ENCODE data around the gene ABCA1. TPM values are rescaled to one million over a fixed set of nuclear protein-coding genes. Genes with fewer than 3 reads are reported as not detected.

Gene ABCA1
- total and polyA plus RNA-seq, 3 donors from 2014 or later: 8.5 to 57.9 (median 42.0) TPM

DNA sequence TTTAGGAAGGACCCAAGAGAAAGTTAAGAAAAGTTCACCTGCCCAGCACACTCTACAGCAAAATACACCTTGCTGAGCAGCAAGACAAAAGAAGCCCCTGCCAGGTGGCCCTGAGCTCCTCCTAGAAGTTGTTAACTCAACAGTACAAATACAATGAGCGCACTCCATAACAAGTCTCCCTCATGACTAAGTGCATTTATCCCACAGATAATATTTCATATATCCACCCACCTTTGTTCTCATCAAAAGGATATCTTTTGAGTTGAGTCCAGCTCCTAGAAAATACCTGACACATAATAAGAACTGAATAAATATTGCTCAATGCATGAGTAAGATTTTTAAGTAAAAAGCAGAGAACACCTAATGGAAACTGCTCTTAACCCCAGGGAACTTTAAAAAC, 73.3 kb downstream of the ABCA1 start:
- Histone ChIP-seq H3K36me3 (ENCODE audit: low read depth, missing control alignments) (no peaks in the 10 kb centered on the region), H3K4me1 (no peaks in the 10 kb centered on the region), H3K27ac (no peak overlapping the region), H3K27me3 (no peaks in the 10 kb centered on the region), H3K4me3 (no peak overlapping the region), H3K9me3 (no peaks in the 10 kb centered on the region)
- intact Hi-C loops (cut with DNase I; ENCODE audit: low total_unique reads): no loop called here
- TF ChIP-seq, protein P1, sequence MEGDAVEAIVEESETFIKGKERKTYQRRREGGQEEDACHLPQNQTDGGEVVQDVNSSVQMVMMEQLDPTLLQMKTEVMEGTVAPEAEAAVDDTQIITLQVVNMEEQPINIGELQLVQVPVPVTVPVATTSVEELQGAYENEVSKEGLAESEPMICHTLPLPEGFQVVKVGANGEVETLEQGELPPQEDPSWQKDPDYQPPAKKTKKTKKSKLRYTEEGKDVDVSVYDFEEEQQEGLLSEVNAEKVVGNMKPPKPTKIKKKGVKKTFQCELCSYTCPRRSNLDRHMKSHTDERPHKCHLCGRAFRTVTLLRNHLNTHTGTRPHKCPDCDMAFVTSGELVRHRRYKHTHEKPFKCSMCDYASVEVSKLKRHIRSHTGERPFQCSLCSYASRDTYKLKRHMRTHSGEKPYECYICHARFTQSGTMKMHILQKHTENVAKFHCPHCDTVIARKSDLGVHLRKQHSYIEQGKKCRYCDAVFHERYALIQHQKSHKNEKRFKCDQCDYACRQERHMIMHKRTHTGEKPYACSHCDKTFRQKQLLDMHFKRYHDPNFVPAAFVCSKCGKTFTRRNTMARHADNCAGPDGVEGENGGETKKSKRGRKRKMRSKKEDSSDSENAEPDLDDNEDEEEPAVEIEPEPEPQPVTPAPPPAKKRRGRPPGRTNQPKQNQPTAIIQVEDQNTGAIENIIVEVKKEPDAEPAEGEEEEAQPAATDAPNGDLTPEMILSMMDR (IDR thresholded peaks at IDR 0.05): no peak
- no peak for TF ChIP-seq POLR2A (IDR thresholded peaks at IDR 0.05)
- 95 to 97% methylated on average over 1 of the region's 1 CpG for WGBS, 2 donors
- DNase-seq: no peak

DNA sequence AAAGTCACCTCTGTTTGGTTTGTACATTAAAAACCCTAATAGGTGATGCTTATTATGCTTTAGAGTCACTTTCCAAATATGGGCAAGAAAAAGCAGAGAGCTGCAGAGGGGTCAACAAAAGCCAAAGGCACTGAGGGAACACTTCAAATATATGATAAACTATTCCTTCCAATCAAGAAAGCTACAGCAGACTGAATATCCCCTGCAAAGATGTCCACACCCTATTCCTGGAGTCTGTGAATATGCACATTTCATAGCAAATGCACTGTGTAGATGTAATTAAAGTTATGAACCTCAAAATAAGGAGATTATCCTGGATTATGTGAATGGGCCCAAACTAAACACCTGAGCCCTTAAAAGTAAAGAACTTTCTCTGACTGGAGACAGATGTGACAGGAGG, 74.3 kb downstream of the ABCA1 start:
- Histone ChIP-seq H3K36me3 (ENCODE audit: low read depth, missing control alignments) (no peaks in the 10 kb centered on the region), H3K9me3 (no peaks in the 10 kb centered on the region), H3K27ac (no peak overlapping the region), H3K4me3 (no peak overlapping the region), H3K27me3 (no peaks in the 10 kb centered on the region), H3K4me1 (no peaks in the 10 kb centered on the region)
- intact Hi-C loops (cut with DNase I; ENCODE audit: low total_unique reads): no loop called here
- TF ChIP-seq POLR2A (IDR thresholded peaks at IDR 0.05): no peak
- TF ChIP-seq, protein P1 (IDR thresholded peaks at IDR 0.05): no peak
- no peak for DNase-seq

DNA sequence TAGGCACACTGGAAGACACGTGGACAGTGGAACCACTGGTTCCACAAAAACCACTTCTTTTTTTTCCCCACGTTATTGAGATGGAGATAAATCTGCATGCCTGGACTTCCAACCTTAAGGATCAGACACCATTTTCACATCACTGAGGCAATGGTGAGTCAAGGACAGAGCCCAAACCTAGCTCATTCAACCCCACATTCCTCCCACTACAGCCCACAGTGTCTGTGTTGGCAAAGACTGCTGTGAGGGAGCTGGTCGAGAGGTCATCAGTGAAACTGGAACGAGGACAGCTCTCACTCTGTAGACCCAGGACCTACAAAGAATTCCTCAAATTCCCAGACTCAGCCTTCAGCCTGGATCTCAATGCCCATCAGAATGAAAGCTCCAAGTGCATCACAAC, 74.8 kb downstream of the ABCA1 start:
- DNase-seq: no peak
- no peaks in the 10 kb centered on the region for H3K4me1 ChIP-seq
- H3K4me3 ChIP-seq: no peak overlapping the region
- H3K36me3 ChIP-seq (ENCODE audit: low read depth, missing control alignments): no peaks in the 10 kb centered on the region
- TF ChIP-seq POLR2A (IDR thresholded peaks at IDR 0.05): no peak
- TF ChIP-seq, protein P1 (IDR thresholded peaks at IDR 0.05): no peak
- H3K27me3 ChIP-seq: no peaks in the 10 kb centered on the region
- 69 to 73% methylated on average over 4 of the region's 4 CpGs for WGBS, 2 donors
- intact Hi-C loops (cut with DNase I; ENCODE audit: low total_unique reads): no loop called here
- no peaks in the 10 kb centered on the region for H3K9me3 ChIP-seq
- H3K27ac ChIP-seq: no peak overlapping the region

DNA sequence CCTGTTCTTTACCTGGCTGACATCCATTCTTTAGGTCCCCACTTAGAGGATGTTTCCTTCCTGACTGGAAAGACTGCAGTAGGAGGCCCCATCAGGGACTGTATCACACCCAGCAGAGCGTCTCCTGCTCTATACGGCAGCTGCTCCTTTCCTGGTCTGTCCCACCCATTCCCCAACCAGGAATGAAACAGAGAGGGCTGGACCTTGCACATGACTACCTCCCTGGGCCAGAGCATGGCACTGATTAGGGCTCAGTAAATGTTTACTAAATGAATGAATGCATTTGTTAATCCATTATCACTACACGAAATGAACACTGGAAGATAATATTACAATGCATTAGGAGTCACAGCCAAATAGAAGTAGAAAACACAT, 76.4 kb downstream of the ABCA1 start:
- Histone ChIP-seq H3K27ac (no peak overlapping the region), H3K9me3 (no peaks in the 10 kb centered on the region), H3K4me1 (no peaks in the 10 kb centered on the region), H3K36me3 (ENCODE audit: low read depth, missing control alignments) (no peaks in the 10 kb centered on the region), H3K27me3 (no peaks in the 10 kb centered on the region), H3K4me3 (no peak overlapping the region)
- TF ChIP-seq, protein P1 (IDR thresholded peaks at IDR 0.05): no peak
- no peak for TF ChIP-seq POLR2A (IDR thresholded peaks at IDR 0.05)
- WGBS, 2 donors: 84 to 91% methylated on average over 3 of the region's 3 CpGs
- no peak for DNase-seq
- intact Hi-C loops (cut with DNase I; ENCODE audit: low total_unique reads): no loop called here

DNA sequence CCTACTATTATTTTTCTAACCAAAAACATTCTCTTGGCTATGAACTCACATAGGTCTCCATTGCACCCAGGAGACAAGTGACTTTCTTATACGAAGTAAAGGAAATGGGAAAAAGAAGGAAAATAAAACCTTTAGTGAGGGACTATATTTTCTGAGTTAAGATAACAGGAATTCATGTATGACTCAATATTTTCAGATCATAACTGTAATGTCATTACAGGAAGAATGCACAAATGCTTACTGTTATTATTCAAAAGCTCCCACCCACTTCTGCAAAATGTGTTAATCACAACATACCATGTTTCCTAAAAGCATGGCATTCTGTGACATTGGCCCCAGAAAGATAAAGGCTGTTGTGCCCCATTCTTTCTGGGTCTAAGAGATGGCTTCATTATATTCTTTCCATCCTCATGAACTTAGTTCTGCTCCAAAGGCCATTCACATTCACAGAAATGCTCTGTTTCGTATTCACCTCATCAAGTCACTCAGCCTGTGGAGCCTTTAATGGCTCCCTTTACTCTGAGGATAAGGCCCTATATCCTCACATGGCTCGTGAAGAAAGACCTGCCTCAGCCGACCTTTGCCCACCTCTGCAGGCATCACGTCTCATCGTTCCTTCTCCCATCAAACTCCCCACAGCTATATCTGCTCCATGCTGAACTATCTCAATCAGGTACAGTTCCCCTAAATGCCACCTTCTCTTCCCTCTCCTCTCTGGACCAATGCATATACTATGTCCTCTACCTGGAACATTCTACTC, 77.0 kb downstream of the ABCA1 start:
- intact Hi-C loops (cut with DNase I; ENCODE audit: low total_unique reads): no loop called here
- H3K4me3 ChIP-seq: no peak overlapping the region
- no peak for DNase-seq
- H3K36me3 ChIP-seq (ENCODE audit: low read depth, missing control alignments): no peaks in the 10 kb centered on the region
- TF ChIP-seq, protein P1 (IDR thresholded peaks at IDR 0.05): no peak
- no peak for TF ChIP-seq POLR2A (IDR thresholded peaks at IDR 0.05)
- H3K9me3 ChIP-seq: no peaks in the 10 kb centered on the region
- no peaks in the 10 kb centered on the region for H3K27me3 ChIP-seq
- WGBS, 2 donors: 84 to 87% methylated on average over 6 of the region's 6 CpGs
- no peaks in the 10 kb centered on the region for H3K4me1 ChIP-seq
- no peak overlapping the region for H3K27ac ChIP-seq
